ENCODE measurements around the gene HCN3.

DNA sequence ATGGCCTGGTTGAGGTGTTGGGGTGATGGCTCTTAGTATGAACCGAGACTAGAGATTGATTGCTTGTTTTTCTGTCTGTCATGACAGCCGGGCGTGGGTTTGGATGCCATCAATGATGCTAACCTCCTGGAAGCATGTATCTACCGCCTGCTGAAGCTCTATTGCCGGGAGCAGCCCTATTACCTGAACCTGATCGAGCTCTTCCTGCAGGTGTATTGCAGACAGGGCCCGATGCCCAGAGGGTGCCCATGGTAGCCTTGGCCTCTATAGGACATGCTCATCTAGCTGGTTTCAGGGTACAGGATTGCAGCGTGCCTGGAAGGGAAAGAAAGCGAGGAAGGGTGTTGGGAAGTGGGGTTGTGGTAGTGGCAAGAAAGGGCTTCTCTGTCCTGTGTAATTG lies 40.8 kb downstream of the HCN3 start:
- TF ChIP-seq HMGXB4 (CRISPR knock-in tag; IDR thresholded peaks at IDR 0.05) (no peak), IRF2 (CRISPR knock-in tag; IDR thresholded peaks at IDR 0.05; ENCODE audit: borderline replicate concordance, low read depth) (no peak), AFF4 (CRISPR knock-in tag; IDR thresholded peaks at IDR 0.05; ENCODE audit: borderline replicate concordance) (no peak)
- TF ChIP-seq, protein P1, sequence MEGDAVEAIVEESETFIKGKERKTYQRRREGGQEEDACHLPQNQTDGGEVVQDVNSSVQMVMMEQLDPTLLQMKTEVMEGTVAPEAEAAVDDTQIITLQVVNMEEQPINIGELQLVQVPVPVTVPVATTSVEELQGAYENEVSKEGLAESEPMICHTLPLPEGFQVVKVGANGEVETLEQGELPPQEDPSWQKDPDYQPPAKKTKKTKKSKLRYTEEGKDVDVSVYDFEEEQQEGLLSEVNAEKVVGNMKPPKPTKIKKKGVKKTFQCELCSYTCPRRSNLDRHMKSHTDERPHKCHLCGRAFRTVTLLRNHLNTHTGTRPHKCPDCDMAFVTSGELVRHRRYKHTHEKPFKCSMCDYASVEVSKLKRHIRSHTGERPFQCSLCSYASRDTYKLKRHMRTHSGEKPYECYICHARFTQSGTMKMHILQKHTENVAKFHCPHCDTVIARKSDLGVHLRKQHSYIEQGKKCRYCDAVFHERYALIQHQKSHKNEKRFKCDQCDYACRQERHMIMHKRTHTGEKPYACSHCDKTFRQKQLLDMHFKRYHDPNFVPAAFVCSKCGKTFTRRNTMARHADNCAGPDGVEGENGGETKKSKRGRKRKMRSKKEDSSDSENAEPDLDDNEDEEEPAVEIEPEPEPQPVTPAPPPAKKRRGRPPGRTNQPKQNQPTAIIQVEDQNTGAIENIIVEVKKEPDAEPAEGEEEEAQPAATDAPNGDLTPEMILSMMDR (IDR thresholded peaks at IDR 0.05) = no peak
